C4-2B (cell line): ENCODE results near the gene IDUA.

Source experiments
- CTCF ChIP-seq: fragments of 450-650 bp; conservative IDR thresholded peaks from 2 replicates; pipeline ENCODE4 v1.5.1; 2017; ENCODE audit warnings: mild to moderate bottlenecking
- ZFX ChIP-seq: fragments of 450-650 bp; IDR thresholded peaks from 2 replicates; pipeline ENCODE4 v1.6.1; 2017

- TF ChIP-seq CTCF (no peak), ZFX (no peak)
These were observed 25.3 kb downstream of the IDUA start for GRCh38 chr4:1012034-1012739.
